Esophagus mucosa (tissue), 1 donor: Measurements from ENCODE around the gene KNSTRN. TPM values are rescaled to one million over a fixed set of nuclear protein-coding genes. Genes with fewer than 3 reads are reported as not detected.

Experiments
- ATAC-seq: fragments of 200-7000 bp; cut with Tn5 transposase; one replicate; pipeline ENCODE4 v1.9.1; 2020
- total RNA-seq: library from RNA; stranded (reverse); gene quantifications from one replicate; pipeline ENCODE4 v1.2.4, GENCODE V29; 2023
- donor health status: DM: yes; HTN: yes; CAD: no.

The KNSTRN gene
- total RNA-seq, 1 donor from 2014 or later: 13.8 TPM

DNA sequence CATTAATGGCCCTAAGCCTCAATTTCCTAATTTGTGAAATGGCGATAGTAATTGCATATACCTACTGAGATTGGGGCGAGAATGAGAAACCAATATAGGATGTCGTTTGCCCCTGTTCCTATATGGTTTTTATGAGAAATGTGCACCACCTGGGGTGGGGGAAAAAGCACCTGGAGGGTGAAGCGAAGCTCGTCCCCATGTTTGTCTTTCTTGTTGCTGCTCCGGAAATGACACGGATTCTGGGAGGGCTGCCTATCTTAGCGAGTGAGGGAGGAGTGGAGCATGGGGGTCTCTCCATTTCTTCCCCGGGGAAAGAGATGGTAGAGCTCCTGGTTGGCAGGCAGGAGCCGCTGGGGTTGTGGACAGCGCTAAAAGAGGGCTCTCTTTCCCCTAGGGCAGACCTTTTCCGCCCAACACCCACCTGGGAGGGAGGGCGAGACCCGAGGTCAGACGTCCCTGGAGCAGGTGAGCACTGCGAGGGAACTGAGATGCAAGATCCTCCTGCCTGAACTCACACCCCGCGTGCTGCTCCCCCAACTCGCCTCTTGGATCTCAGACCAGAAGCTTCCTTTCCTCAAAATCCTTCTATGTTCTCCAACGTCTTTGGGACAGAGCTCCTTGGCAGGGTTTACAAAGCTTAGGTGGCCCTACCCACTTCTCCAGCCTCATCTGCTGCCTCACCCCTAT lies 52.6 kb downstream of the KNSTRN start:
- no peak for ATAC-seq

DNA sequence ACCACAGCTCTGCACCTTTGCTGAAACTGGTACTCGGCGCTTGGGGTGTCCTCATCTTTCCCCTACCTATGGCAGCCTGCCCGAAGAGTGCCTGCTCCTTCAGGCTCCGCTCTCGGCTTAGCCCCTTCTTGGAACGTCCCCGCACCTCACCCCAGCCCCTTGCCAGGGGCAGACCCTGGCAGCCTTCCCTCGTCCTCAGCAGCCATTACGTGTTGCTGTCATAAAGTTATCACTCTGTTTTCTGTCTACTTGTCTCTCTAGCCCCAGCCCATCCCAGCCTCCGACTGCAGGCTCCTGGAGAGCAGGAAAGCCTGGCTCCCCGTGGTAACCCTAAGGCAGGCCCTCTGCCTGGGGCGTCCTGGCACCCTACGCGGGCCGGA lies 53.2 kb downstream of the KNSTRN start:
- no peak for ATAC-seq

DNA sequence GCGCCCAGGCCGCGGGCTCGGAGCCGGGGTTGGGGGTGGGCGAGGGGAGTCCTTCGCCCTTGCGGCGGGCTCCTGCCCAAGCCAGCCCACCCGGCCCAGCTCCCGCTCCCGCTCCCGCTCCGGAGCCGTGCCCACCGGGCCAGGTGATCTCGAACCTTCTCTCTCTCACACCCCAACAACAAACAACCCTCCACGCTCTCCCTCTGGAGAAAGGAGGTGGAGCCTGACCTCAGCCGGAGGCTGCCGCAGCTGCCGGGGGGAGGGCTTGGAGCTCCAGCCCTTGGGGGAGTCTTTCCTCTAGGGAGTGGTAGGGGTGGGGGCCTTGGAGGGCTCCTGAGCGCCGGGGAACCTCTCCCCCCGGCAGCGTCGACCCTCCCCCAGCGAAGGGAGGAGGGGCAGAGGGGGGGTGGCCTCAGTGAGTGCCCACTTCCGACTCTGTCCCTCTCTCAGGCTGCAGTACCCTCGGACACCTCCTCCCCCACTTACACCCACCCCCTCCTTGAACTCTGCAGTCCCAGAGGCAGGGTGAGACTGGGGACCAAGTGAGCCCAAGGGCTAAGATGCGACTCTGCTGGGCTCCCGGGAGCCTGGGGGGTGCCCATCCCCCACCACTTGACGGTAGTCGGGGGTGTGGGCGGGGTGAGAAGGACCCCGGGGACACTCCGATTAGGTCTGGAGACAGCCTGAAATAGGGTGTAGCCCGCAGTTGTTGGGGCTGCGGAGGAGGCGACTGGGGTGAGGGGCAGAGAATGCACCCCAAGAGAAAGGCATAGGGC lies 53.8 kb downstream of the KNSTRN start:
- ATAC-seq: no peak

DNA sequence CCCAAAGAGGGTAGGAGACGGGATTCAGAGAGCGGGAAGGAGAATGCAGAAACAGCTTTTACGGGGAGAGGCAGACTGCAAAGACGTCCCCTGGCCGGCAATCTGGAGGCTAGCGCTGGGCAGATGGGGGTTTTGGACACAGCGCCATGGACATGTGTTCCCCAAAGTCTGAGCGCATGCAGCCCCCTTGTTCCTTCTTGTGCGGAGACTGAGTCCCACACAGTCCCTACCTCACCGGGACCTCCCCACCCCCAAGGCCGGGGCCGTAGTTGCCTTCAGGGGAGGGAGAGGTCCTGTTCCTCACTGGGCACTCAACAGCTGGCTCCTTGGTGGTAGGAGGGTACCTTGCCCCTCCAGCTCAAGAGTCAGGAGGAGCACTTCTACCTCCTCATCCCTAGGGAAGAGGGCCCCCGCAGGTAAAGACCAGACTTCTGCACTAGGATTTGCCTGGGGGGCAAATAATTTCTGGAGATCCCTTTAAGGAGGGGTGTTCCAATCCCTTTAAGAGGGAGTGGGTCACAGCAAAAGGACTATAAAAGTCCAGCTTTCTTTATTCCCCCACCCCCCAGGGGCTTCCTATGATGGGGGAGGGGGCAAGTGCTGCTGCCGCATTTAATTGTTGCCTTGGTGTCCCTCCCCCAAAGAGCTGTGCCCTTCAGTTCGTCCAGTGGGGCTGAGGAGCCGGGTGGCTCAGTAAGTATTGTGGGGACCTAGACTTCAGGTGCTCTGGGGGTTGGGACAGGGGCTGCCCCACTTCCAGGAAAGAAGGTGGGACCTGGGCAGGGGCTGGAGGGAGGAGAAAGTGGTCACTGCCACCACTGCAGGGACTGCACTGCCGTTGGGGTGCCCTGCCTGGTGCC lies 54.6 kb downstream of the KNSTRN start:
- ATAC-seq: no peak

DNA sequence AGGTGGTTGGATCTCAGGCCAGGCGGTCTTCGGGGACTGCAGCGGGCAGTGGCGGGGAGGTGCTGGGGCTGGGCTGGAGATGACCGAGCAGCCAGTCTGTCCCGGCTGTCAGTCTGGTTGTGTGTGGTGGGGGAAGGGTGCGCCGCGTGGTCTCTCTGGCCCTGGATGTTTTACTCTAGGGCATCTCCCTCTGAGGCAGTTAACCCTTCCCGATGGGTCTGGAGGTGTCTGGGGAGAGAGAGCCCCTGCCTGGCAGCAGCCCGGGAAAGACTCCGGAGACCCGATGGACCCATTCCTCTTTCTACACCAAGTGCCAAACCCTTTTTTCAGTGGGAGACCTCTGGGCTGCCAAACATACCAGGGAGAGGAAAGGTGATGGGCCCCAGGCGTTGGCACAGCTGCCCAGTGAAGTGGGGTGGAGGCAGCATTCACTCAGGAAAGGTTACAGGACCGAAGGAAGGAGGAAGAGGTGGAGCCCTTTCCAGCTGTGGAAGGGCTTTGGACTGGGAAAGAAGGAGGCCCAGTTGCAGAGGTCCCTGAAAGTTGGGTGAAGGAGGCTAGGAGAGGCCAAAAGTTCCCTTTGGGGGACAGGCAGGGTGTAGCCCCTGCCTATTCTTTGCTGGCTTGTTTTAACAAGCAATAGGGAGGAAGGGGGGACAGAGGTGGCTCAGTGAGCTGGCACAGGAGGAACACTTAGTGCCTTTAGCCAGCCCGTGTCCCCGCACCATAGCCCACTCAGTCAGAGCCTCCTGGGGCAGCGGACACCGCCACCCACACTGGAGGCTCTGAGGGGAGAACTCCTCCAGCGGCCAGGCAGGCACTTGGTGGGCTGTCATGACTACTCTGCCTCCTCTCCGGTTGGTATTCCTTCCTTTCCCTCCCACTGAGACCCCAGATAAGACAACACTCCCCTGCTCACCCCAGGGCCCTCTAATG lies 55.5 kb downstream of the KNSTRN start:
- no peak for ATAC-seq

DNA sequence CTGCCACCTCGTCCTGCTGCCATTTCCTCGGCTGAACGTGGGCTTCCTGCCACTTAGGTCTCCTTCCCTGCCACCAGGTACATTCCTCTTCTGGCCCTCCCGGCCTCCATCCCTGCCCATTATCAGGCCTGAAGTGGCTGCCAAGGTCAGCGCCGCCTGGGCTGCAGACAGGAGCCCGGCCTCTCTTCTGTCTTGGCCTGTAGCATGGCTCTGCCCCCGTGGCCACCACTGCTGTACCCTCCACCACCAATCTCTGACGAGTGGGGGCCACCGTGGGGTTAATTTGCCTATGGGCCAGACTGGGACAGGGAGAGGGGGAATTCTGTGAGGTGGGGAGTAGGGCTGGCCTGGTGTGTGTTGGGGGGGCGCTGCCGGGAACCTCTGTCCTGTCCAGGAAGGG lies 56.2 kb downstream of the KNSTRN start:
- no peak for ATAC-seq

DNA sequence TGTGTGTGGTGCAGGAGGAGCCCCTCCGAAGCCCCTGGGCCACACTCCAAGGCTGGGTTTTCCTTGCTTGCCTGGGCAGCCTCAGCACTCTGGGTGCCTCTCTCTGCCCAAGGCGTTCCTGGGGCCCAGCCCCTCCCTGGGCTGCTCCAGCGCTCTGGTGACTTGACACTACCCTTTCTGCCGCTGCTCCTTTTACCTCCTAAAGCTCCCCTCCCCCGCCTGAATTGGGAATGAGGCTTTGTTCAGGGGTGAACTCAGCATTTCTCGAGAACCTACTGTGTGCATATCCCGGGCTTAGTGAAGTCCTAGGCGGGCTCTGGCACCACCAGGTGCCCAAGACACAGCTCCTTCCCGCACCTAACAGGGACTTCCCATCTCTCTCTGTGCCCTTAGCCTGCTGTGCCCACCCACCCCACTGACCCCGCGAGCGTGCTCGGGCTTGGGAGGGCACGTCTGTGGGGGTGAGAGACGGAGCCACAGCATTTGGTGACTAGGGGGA lies 57.0 kb downstream of the KNSTRN start:
- peak; percentile 17 for ATAC-seq

DNA sequence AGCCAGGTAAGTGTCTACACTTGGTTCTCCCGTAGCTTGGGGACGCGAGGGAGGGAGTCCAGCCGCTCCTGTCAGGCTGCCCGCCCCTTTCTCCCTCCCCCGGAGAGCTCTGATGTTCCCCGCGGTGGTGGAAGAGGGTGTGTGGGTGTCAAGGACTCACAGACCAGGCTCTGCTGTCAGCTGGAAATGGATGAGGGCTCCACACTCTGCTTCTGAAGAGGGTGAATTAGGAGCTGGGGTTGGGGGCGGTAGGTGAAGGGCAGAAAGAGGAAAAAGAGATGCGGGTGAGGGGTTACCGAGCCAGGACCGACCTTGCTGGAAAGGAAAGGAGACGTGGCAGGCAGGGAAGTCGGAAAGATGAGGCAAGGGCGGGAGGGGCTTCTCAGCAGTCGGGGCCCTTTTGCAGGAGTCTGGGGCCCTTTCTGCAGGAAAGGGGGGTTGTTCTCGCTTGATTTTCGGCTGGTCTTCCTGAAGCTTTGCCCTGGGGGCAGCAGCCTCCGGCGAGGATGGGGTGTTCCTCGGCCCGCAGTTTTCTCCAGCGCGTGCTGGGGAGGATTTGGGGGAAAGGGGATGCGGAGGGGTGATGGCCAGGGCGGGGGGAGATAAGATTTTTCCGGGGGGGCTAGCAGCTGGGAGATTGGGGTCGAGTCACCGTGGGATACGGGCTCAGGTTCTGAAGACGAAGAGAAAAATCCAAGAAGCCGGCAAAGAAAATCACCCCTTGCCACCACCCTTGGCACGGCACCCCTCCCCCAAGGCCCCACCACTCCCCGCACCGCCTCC lies 57.6 kb downstream of the KNSTRN start:
- ATAC-seq: peak; percentile 16

DNA sequence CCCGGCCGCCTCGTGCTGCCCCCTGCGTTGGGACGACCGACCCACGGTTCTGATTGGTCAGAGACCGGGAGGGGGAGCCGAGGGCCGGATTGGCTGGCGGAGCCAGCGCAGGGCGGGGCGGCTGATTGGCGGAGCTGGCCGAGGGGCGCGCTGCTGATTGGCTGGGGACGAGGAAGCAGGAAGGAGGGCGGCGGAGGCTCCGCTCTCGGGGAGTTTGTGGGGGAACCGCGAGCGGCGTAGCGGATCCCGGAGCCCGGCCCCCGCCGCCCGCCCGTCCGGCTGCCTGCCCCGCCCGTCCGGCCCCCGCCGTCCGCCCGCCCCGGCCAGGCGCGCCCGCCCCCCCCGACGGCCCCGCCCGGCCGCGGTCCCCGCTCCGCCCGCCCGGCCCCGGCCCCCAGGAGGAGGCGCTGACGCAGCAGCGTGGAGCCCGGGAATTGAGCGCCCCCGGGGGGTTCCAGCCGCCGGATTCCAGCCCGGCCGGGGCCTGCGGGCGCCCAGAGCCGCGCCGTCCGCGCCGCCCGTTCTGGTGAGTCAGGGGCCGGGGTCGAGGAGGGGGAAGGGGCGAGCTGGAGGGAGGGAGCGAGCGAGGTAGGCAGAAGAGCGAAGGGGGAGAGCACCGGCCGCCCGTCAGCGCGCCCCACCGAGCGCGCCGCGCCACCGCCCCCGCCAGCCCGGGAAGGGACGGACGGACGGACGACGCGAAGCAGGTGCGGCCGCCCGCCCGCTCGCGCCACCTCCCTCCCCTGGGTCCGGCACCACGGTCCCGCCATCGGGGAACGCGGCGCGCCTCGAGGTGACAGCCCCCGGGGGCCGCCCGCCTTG lies 58.4 kb downstream of the KNSTRN start, which contains the start of gene BAHD1:
BAHD1 (plus strand) TSS at position 211 of the 822 bp plus-strand sequence. CDS start 17,512 bp downstream, outside the sequence.
- peak; percentile 82 for ATAC-seq

DNA sequence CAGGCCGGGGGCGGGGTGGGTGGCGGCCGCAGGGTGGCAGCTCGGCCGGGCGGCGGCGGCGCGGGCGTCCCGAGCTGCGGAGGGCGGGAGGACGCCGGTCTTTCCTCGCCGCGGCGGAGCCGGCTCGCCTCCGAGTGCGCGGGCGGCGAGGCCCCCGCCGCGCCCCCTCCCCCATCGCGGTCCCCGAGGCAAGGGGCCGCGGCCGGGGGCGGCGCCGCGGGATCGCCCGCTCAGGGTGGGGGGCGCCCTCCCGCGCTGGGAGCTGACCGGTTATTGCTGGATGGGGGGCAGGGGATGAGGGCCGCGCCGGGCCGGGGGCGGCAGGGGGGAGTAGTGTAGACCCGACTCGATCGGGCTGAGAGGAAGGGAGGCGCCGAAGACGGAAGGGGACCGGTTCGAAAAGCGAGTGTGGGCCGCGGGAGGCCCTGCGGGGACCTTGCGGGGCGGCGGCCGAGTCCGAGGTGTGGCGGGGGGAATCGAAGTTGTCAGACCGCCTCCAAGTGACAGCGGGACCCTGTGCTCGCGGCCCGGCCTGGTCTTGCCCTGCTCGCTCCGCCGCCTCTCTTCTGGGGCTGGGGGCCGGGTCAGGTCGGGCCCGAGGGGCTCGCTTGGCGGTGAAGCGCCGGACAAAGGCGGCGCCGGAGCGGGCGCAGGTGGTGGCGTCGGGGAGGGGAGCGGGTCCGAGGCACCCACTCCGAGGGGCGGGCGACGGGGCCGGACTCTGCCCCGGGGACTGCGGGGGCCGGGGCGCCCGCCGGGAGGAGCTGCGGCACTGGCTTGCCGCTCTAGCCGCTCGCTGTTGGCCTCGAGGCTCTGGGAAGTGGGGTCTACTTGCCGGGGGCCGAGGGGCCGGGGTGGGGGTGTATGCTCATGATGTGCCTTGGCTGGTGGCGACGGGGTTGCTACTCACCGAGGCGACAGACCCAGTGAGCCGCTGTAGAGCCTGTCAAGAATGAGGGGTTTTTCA lies 59.3 kb downstream of the KNSTRN start:
- no peak for ATAC-seq

DNA sequence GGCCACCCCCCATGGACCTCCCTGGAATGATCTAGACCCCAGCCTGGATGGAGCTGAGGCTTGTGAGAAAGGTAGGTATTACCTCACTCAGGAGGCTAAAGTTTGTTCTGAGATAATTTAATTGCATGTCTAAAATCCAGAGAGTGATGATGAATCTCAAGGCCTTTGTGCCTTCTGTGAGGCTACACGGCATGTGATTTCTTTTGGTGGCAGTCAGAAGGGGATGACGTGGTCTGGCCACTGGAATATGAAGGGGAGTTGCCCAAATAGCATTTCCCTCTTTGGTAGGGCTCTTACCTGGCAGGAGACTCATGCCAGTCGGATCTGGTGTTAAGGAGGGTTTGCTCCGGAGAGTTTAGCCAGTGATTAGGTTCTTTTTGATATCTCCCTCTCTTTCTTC lies 60.7 kb downstream of the KNSTRN start:
- no peak for ATAC-seq

DNA sequence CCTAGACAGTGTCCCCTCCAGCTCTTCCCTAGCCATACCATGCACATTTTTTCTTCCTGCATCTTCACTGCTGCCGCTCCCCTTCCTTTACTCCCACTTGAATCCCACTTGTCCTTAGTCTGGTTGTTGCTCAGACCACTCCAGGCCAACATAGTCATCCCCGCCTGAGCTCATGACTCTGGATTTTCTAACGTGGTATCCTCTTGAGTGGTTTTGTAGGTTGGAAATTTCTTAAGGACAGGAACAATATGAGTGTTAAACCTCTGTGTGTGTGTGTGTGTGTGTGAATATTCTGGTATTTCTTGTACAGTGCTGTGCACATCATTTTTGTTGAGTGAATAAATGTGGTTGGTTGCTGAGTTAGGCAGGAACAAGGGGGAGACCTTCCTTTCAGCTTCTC lies 61.3 kb downstream of the KNSTRN start:
- ATAC-seq: no peak

Other genes starting within 250 kb of the KNSTRN start
- gene BUB1B, start 221.7 kb upstream of the KNSTRN start, total RNA-seq: 15.3 TPM
- gene PAK6, start 143.7 kb upstream of the KNSTRN start, total RNA-seq: 25.3 TPM
- gene ANKRD63, start 99.7 kb upstream of the KNSTRN start, total RNA-seq: not detected
- gene PLCB2, start 74.8 kb upstream of the KNSTRN start, total RNA-seq: 4.2 TPM
- gene INAFM2, start 59.0 kb upstream of the KNSTRN start, total RNA-seq: 7.1 TPM
- 21.3 TPM for gene CCDC9B, start 41.8 kb upstream of the KNSTRN start, total RNA-seq
- gene PHGR1, start 31.7 kb upstream of the KNSTRN start, total RNA-seq: not detected
- 0.28 TPM for gene DISP2, start 24.5 kb upstream of the KNSTRN start, total RNA-seq
- gene IVD, start 23.1 kb downstream of the KNSTRN start, total RNA-seq: 14.7 TPM
- gene BAHD1, start 58.2 kb downstream of the KNSTRN start, total RNA-seq: 7.0 TPM
- gene CHST14, start 88.3 kb downstream of the KNSTRN start, total RNA-seq: 4.0 TPM
- gene CCDC32, start 182.3 kb downstream of the KNSTRN start, total RNA-seq: 13.9 TPM
- 5.3 TPM for gene RPUSD2, start 186.6 kb downstream of the KNSTRN start, total RNA-seq
- gene KNL1, start 211.5 kb downstream of the KNSTRN start, total RNA-seq: 8.8 TPM